ENCODE measurements around the gene BMPER. TPM values are rescaled to one million over a fixed set of nuclear protein-coding genes. Genes with fewer than 3 reads are reported as not detected.
A peak's percentile ranks its signal among the peaks of the same experiment; 100 is the strongest.

The BMPER gene
- polyA plus RNA-seq, 1 donor from 2014 or later: 2.1 TPM

- Histone ChIP-seq H3K36me3 (ENCODE audit: insufficient read depth, low read length) (no peaks in the 10 kb centered on the region), H3K79me2 (replicated peaks; ENCODE audit: insufficient read depth, low read length) (no peaks in the 10 kb centered on the region), H4K20me1 (ENCODE audit: insufficient read depth) (no peaks in the 10 kb centered on the region), H2AFZ (ENCODE audit: low read depth, low read length) (no peak overlapping the region), H3K27ac (ENCODE audit: low read length) (no peak overlapping the region), H3K4me3 (ENCODE audit: low read length) (no peak overlapping the region), H3K9me3 (ENCODE audit: low read length) (no peaks in the 10 kb centered on the region), H3K4me2 (ENCODE audit: low read length) (no peak overlapping the region), H3K27me3 (ENCODE audit: insufficient read depth, low read depth, low read length) (no peaks in the 10 kb centered on the region), H3K9ac (ENCODE audit: low read length) (no peak overlapping the region), H3K9me2 (ENCODE audit: insufficient read depth, low read length) (no peaks in the 10 kb centered on the region), H3F3A (ENCODE audit: insufficient read depth, low read length, poor library complexity, severe bottlenecking) (no peaks in the 10 kb centered on the region)
- TF ChIP-seq REST (IDR thresholded peaks at IDR 0.05; ENCODE audit: borderline replicate concordance) (no peak), EZH2 (IDR thresholded peaks at IDR 0.05; ENCODE audit: borderline replicate concordance, insufficient read depth, low read length, poor library complexity, severe bottlenecking) (no peak), POLR2AphosphoS5 (IDR thresholded peaks at IDR 0.05) (no peak), SMC3 (conservative IDR thresholded peaks at IDR 0.05; ENCODE audit: poor library complexity) (no peak), EP300 (conservative IDR thresholded peaks at IDR 0.05; ENCODE audit: poor library complexity, severe bottlenecking) (no peak)
- TF ChIP-seq, protein P1, sequence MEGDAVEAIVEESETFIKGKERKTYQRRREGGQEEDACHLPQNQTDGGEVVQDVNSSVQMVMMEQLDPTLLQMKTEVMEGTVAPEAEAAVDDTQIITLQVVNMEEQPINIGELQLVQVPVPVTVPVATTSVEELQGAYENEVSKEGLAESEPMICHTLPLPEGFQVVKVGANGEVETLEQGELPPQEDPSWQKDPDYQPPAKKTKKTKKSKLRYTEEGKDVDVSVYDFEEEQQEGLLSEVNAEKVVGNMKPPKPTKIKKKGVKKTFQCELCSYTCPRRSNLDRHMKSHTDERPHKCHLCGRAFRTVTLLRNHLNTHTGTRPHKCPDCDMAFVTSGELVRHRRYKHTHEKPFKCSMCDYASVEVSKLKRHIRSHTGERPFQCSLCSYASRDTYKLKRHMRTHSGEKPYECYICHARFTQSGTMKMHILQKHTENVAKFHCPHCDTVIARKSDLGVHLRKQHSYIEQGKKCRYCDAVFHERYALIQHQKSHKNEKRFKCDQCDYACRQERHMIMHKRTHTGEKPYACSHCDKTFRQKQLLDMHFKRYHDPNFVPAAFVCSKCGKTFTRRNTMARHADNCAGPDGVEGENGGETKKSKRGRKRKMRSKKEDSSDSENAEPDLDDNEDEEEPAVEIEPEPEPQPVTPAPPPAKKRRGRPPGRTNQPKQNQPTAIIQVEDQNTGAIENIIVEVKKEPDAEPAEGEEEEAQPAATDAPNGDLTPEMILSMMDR (IDR thresholded peaks at IDR 0.05; ENCODE audit: poor library complexity, severe bottlenecking): no peak
These were observed 12.0 kb upstream of the BMPER start for GRCh38 chr7:33893377-33893776.

- Histone ChIP-seq H3F3A (ENCODE audit: insufficient read depth, low read length, poor library complexity, severe bottlenecking) (no peaks in the 10 kb centered on the region), H3K9ac (ENCODE audit: low read length) (no peak overlapping the region), H3K36me3 (ENCODE audit: insufficient read depth, low read length) (no peaks in the 10 kb centered on the region), H3K4me2 (ENCODE audit: low read length) (no peak overlapping the region), H3K4me3 (ENCODE audit: low read length) (no peak overlapping the region), H3K9me2 (ENCODE audit: insufficient read depth, low read length) (no peaks in the 10 kb centered on the region), H3K27ac (ENCODE audit: low read length) (no peak overlapping the region), H3K27me3 (ENCODE audit: insufficient read depth, low read depth, low read length) (no peaks in the 10 kb centered on the region), H2AFZ (ENCODE audit: low read depth, low read length) (no peak overlapping the region), H4K20me1 (ENCODE audit: insufficient read depth) (no peaks in the 10 kb centered on the region), H3K79me2 (replicated peaks; ENCODE audit: insufficient read depth, low read length) (no peaks in the 10 kb centered on the region), H3K9me3 (ENCODE audit: low read length) (no peaks in the 10 kb centered on the region)
- TF ChIP-seq, protein P1 (IDR thresholded peaks at IDR 0.05; ENCODE audit: poor library complexity, severe bottlenecking): peak; percentile 80
- TF ChIP-seq REST (IDR thresholded peaks at IDR 0.05; ENCODE audit: borderline replicate concordance) (no peak), TAF1 (IDR thresholded peaks at IDR 0.05; ENCODE audit: low read depth) (no peak), POLR2AphosphoS5 (IDR thresholded peaks at IDR 0.05) (no peak), RAD21 (conservative IDR thresholded peaks at IDR 0.05) (peak; percentile 72), SMC3 (conservative IDR thresholded peaks at IDR 0.05; ENCODE audit: poor library complexity) (peak; percentile 70), EP300 (conservative IDR thresholded peaks at IDR 0.05; ENCODE audit: poor library complexity, severe bottlenecking) (no peak), MXI1 (conservative IDR thresholded peaks at IDR 0.05; ENCODE audit: poor library complexity, severe bottlenecking) (no peak), EZH2 (IDR thresholded peaks at IDR 0.05; ENCODE audit: borderline replicate concordance, insufficient read depth, low read length, poor library complexity, severe bottlenecking) (no peak)
These were observed 10.1 kb upstream of the BMPER start for GRCh38 chr7:33895025-33895804.

Measured in neural cell (in vitro differentiated cells).